Vagina (tissue), 2 donors: ENCODE measurements around the gene FYCO1.

Experiments used
- POLR2A ChIP-seq, 2 donors: fragments of 450-650 bp; IDR thresholded peaks; one replicate each; pipeline ENCODE4 v1.6.1; 2017; ENCODE audit warnings: antibody characterized with exemption in 2 of 2, mild to moderate bottlenecking in 2 of 2, moderate library complexity in 2 of 2
- POLR2AphosphoS5 ChIP-seq, 2 donors: sonication (generic); formaldehyde crosslinking; IDR thresholded peaks; one replicate each; pipeline ENCODE4 v1.9.0; 2017; ENCODE audit warnings: antibody characterized with exemption in 2 of 2, mild to moderate bottlenecking in 2 of 2, low read depth in 1 of 2; ENCODE audit not compliant: insufficient read depth in 1 of 2
- TF ChIP-seq, protein P1 (sequence below), 3 experiments: fragments of 450-650 bp in 2 of 3; fragments of 200-600 bp in 1 of 3; sonication (generic) in 1 of 3; IDR thresholded peaks; one replicate each; pipeline ENCODE4 v1.5.1; 2017 to 2019; ENCODE audit warnings: antibody characterized with exemption in 3 of 3, mild to moderate bottlenecking in 2 of 3, moderate library complexity in 2 of 3

DNA sequence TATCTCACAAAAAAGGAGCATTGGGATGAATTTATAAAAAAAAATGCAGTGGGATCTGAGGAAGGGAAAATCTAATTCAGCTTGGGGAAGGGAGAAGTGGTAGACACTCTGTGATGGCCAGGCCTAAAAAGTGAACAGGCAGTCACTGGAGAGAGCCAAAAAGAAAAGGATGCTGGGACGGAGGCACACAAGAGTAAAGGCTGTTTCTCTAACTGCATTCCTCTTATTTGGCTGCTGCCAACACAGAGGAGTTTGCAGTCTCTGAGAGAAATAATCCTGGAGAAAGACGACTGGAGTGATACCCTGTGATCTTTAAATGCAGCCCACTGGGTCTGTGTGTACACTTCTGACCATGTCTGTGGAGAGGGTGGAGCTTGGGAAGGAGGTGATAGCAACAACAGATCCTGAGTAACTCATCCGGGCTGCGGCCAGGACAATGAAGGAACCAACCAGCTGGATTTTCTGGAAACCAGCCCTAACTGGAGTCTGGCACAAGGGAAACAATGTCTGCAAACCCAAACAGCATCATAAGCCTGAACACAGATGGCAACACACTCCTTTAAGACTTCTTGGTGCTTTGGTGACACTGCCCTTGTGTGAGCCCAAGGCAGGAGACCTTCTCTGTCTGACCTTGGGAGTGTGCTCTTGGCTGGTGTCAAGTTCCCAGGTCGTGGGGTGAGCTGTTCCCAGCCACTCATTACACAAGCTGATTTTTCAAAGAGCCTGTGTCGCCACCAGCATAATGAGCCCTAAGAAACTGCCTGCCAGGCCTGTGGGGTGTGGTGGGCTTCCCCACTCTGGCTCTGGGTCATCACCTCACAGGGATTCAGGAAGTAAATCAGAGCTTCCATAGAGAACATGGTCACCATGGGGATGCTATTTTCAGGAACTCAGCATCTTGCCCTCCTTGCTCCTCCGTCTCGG is 8.0 kb downstream of the FYCO1 start:
- TF ChIP-seq POLR2A (IDR thresholded peaks at IDR 0.05) (no peak), POLR2AphosphoS5 (IDR thresholded peaks at IDR 0.05; ENCODE audit: insufficient read depth in 1 of 2, low read depth in 1 of 2) (no peak)
- TF ChIP-seq, protein P1, sequence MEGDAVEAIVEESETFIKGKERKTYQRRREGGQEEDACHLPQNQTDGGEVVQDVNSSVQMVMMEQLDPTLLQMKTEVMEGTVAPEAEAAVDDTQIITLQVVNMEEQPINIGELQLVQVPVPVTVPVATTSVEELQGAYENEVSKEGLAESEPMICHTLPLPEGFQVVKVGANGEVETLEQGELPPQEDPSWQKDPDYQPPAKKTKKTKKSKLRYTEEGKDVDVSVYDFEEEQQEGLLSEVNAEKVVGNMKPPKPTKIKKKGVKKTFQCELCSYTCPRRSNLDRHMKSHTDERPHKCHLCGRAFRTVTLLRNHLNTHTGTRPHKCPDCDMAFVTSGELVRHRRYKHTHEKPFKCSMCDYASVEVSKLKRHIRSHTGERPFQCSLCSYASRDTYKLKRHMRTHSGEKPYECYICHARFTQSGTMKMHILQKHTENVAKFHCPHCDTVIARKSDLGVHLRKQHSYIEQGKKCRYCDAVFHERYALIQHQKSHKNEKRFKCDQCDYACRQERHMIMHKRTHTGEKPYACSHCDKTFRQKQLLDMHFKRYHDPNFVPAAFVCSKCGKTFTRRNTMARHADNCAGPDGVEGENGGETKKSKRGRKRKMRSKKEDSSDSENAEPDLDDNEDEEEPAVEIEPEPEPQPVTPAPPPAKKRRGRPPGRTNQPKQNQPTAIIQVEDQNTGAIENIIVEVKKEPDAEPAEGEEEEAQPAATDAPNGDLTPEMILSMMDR (IDR thresholded peaks at IDR 0.05): no peak
